Measurements from ENCODE around the gene SEMG1. TPM values are rescaled to one million over a fixed set of nuclear protein-coding genes. Genes with fewer than 3 reads are reported as not detected.

Gene SEMG1
- total and polyA plus RNA-seq, 2 of the 8 experiments (the other 6 are each of a cell fraction or from before 2014, with no cell fraction given) = 3.0 to 5.8 TPM

- H3K27ac ChIP-seq (ENCODE audit: low read depth, low read length) = no peak overlapping the region
- no peak overlapping the region for H3K23ac ChIP-seq (ENCODE audit: insufficient read length)
- H2BK12ac ChIP-seq (ENCODE audit: low read depth, low read length) = no peak overlapping the region
- H3K56ac ChIP-seq (replicated peaks; ENCODE audit: insufficient read length, low read depth, low read length) = no peak overlapping the region
- H3K4me3 ChIP-seq (ENCODE audit: extremely low read depth in 1 of 4, insufficient read depth in 2 of 4, low read depth in 3 of 4, low read length in 4 of 4) = no peak overlapping the region
- no peak overlapping the region for H3K9ac ChIP-seq (replicated peaks in 1 of 4; ENCODE audit: extremely low read depth in 1 of 4, low read depth in 3 of 4, low read length in 3 of 4)
- no peak for DNase-seq (ENCODE audit: low read depth in 1 of 2, low spot score in 2 of 2)
- H3K4ac ChIP-seq (replicated peaks; ENCODE audit: insufficient read length, low read depth, low read length) = no peak overlapping the region
- no peak overlapping the region for H3K14ac ChIP-seq (ENCODE audit: insufficient read length)
- no peak overlapping the region for H2BK120ac ChIP-seq (replicated peaks; ENCODE audit: low read depth, low read length)
- H4K91ac ChIP-seq (replicated peaks; ENCODE audit: insufficient read length, low read length) = no peak overlapping the region
- no peak overlapping the region for H4K8ac ChIP-seq (ENCODE audit: extremely low read depth, insufficient read depth, low read length)
- no peaks in the 10 kb centered on the region for H3K36me3 ChIP-seq (ENCODE audit: control insufficient read depth in 2 of 4, insufficient read depth in 4 of 4, low read length in 3 of 4)
- H3K23me2 ChIP-seq (ENCODE audit: low read depth, low read length) = no peaks in the 10 kb centered on the region
- FAIRE-seq = no peak
- POLR2A ChIA-PET (ENCODE audit: partially characterized antibody) = no interaction called here
- no peak overlapping the region for H2BK15ac ChIP-seq (ENCODE audit: low read length)
- H3K18ac ChIP-seq (ENCODE audit: extremely low read depth, low read length) = no peak overlapping the region
- H3K79me1 ChIP-seq (ENCODE audit: low read depth, low read length) = no peaks in the 10 kb centered on the region
- H3K4me1 ChIP-seq (replicated peaks in 1 of 4; ENCODE audit: control insufficient read depth in 3 of 4, insufficient read depth in 4 of 4, low read length in 3 of 4) = no peaks in the 10 kb centered on the region
- CTCF ChIA-PET (ENCODE audit: partially characterized antibody) = no interaction called here
- no peaks in the 10 kb centered on the region for H3K9me3 ChIP-seq (ENCODE audit: insufficient read depth in 2 of 2, low read depth in 1 of 2, low read length in 1 of 2)
- 86% methylated on average over 3 of the region's 3 CpGs; no CpG with 5 or more reads in 1 of the 2 experiments for WGBS, 2 experiments (ENCODE audit: extremely low coverage in 1 of 2, insufficient coverage in 1 of 2, insufficient read length in 1 of 2, insufficient replicate concordance in 2 of 2, low coverage in 1 of 2, low lambda C conversion rate in 2 of 2, missing lambda C conversion rate in 1 of 2)
- no peak overlapping the region for H2BK5ac ChIP-seq (ENCODE audit: low read depth, low read length)
- no peaks in the 10 kb centered on the region for H4K20me1 ChIP-seq (replicated peaks in 1 of 2; ENCODE audit: control insufficient read depth in 1 of 2, insufficient read depth in 2 of 2, low read length in 2 of 2)
- no peak overlapping the region for H2AFZ ChIP-seq (ENCODE audit: low read length)
- H3K27me3 ChIP-seq (replicated peaks in 1 of 4; ENCODE audit: control insufficient read depth in 3 of 4, extremely low read depth in 1 of 4, insufficient read depth in 3 of 4, low read length in 3 of 4) = no peaks in the 10 kb centered on the region
- no peak overlapping the region for H4K5ac ChIP-seq (ENCODE audit: insufficient read length, low read depth, low read length)
- no peaks in the 10 kb centered on the region for H3K79me2 ChIP-seq (ENCODE audit: control insufficient read depth in 1 of 2, insufficient read depth in 2 of 2, low read length in 2 of 2)
- H3K4me2 ChIP-seq (ENCODE audit: insufficient read depth in 1 of 2, low read depth in 2 of 2, low read length in 2 of 2) = no peak overlapping the region
- no peak overlapping the region for H2BK20ac ChIP-seq (ENCODE audit: low read length)
- no peak overlapping the region for H2AK5ac ChIP-seq (ENCODE audit: low read depth, low read length)
- TF ChIP-seq EZH2 (IDR thresholded peaks at IDR 0.05; ENCODE audit: low read depth, low read length, severe bottlenecking) = no peak
- no peak for TF ChIP-seq TEAD4 (IDR thresholded peaks at IDR 0.05; ENCODE audit: low read depth, low read length)
- no peak for TF ChIP-seq GTF2F1 (IDR thresholded peaks at IDR 0.05; ENCODE audit: borderline replicate concordance, low read depth, low read length)
- TF ChIP-seq RBBP5 (IDR thresholded peaks at IDR 0.05; ENCODE audit: borderline replicate concordance, low read depth, low read length) = no peak
- TF ChIP-seq SUZ12 (IDR thresholded peaks at IDR 0.05; ENCODE audit: low read length) = no peak
- no peak for TF ChIP-seq NRF1 (IDR thresholded peaks at IDR 0.05; ENCODE audit: low read depth, low read length)
- TF ChIP-seq TCF12 (IDR thresholded peaks at IDR 0.05; ENCODE audit: low read depth, low read length) = no peak
- TF ChIP-seq RXRA (IDR thresholded peaks at IDR 0.05; ENCODE audit: insufficient read depth, low read depth, low read length) = no peak
- TF ChIP-seq SIRT6 (IDR thresholded peaks at IDR 0.05; ENCODE audit: low read length) = no peak
- no peak for TF ChIP-seq KDM1A (IDR thresholded peaks at IDR 0.05; ENCODE audit: borderline replicate concordance, low read length)
- TF ChIP-seq PHF8 (conservative IDR thresholded peaks at IDR 0.05; ENCODE audit: low read depth, low read length) = no peak
Observed at GRCh38 chr20:45191926-45192325, 14.9 kb upstream of the SEMG1 start.

Measured in H1 (cell line).